Spleen (tissue), 7 donors: Measurements from ENCODE around the gene HPS5.

ENCODE experiments used
- POLR2A ChIP-seq, 3 donors: fragments of 450-650 bp; IDR thresholded peaks; one replicate each; pipeline ENCODE4 v1.5.1; 2017; ENCODE audit warnings: antibody characterized with exemption in 3 of 3, mild to moderate bottlenecking in 1 of 3
- POLR2AphosphoS5 ChIP-seq, 3 donors: sonication (generic); formaldehyde crosslinking; IDR thresholded peaks; one replicate each; pipeline ENCODE4 v1.5.1; 2017; ENCODE audit warnings: antibody characterized with exemption in 3 of 3
- TF ChIP-seq, protein P1 (sequence below), 11 experiments: fragments of 200-600 bp in 7 of 11; fragments of 450-650 bp in 4 of 11; sonication (generic) in 4 of 11; IDR thresholded peaks in 8 of 11; conservative IDR thresholded peaks in 3 of 11; 1 replicate in 7 of 11; 2 replicates in 4 of 11; pipeline versions ENCODE4 v1.4.0 to v1.8.0; 2016 to 2021; ENCODE audit warnings: antibody characterized with exemption in 11 of 11, inconsistent platforms in 4 of 11, mild to moderate bottlenecking in 1 of 11
- donor health status: DM: no; HTN: no; CAD: no; lungs with moderate emphysema.
- donor health status: DM: no; HTN: no; CAD: no.
- donor health status: DM: no; HTN: no; CAD: no.

DNA sequence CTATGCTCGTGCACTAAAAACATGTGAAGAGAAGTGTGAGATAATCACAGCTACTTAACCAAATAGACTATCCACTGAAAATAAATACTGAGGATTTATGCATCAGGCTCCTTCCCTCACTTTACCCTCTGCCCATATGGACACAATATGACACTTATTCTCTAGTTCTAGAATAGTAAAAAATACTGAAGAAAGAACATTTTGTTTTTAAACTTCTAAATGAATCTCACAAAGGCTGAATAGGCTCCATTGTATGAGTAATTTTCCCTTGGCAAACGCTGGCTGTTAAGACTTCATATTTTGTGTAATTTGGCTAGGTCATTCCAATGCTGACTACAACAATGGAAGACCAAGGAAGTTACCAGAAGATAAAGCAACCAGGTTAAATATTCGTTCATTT, 9.9 kb downstream of the HPS5 start:
- TF ChIP-seq, protein P1, sequence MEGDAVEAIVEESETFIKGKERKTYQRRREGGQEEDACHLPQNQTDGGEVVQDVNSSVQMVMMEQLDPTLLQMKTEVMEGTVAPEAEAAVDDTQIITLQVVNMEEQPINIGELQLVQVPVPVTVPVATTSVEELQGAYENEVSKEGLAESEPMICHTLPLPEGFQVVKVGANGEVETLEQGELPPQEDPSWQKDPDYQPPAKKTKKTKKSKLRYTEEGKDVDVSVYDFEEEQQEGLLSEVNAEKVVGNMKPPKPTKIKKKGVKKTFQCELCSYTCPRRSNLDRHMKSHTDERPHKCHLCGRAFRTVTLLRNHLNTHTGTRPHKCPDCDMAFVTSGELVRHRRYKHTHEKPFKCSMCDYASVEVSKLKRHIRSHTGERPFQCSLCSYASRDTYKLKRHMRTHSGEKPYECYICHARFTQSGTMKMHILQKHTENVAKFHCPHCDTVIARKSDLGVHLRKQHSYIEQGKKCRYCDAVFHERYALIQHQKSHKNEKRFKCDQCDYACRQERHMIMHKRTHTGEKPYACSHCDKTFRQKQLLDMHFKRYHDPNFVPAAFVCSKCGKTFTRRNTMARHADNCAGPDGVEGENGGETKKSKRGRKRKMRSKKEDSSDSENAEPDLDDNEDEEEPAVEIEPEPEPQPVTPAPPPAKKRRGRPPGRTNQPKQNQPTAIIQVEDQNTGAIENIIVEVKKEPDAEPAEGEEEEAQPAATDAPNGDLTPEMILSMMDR (IDR thresholded peaks at IDR 0.05 in 8 of 11, conservative IDR thresholded peaks at IDR 0.05 in 3 of 11): no peak
- TF ChIP-seq POLR2A (IDR thresholded peaks at IDR 0.05): no peak
- no peak for TF ChIP-seq POLR2AphosphoS5 (IDR thresholded peaks at IDR 0.05)
